ENCODE results near the gene PPL.
A peak's percentile ranks its signal among the peaks of the same experiment; 100 is the strongest.
"Not testable (repeated sequence)": the region's sequence is repeated elsewhere in the genome, so short reads cannot be mapped to it uniquely, and the experiment has no call there.

Gene PPL, protein sequence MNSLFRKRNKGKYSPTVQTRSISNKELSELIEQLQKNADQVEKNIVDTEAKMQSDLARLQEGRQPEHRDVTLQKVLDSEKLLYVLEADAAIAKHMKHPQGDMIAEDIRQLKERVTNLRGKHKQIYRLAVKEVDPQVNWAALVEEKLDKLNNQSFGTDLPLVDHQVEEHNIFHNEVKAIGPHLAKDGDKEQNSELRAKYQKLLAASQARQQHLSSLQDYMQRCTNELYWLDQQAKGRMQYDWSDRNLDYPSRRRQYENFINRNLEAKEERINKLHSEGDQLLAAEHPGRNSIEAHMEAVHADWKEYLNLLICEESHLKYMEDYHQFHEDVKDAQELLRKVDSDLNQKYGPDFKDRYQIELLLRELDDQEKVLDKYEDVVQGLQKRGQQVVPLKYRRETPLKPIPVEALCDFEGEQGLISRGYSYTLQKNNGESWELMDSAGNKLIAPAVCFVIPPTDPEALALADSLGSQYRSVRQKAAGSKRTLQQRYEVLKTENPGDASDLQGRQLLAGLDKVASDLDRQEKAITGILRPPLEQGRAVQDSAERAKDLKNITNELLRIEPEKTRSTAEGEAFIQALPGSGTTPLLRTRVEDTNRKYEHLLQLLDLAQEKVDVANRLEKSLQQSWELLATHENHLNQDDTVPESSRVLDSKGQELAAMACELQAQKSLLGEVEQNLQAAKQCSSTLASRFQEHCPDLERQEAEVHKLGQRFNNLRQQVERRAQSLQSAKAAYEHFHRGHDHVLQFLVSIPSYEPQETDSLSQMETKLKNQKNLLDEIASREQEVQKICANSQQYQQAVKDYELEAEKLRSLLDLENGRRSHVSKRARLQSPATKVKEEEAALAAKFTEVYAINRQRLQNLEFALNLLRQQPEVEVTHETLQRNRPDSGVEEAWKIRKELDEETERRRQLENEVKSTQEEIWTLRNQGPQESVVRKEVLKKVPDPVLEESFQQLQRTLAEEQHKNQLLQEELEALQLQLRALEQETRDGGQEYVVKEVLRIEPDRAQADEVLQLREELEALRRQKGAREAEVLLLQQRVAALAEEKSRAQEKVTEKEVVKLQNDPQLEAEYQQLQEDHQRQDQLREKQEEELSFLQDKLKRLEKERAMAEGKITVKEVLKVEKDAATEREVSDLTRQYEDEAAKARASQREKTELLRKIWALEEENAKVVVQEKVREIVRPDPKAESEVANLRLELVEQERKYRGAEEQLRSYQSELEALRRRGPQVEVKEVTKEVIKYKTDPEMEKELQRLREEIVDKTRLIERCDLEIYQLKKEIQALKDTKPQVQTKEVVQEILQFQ (N-terminal part only)

DNA sequence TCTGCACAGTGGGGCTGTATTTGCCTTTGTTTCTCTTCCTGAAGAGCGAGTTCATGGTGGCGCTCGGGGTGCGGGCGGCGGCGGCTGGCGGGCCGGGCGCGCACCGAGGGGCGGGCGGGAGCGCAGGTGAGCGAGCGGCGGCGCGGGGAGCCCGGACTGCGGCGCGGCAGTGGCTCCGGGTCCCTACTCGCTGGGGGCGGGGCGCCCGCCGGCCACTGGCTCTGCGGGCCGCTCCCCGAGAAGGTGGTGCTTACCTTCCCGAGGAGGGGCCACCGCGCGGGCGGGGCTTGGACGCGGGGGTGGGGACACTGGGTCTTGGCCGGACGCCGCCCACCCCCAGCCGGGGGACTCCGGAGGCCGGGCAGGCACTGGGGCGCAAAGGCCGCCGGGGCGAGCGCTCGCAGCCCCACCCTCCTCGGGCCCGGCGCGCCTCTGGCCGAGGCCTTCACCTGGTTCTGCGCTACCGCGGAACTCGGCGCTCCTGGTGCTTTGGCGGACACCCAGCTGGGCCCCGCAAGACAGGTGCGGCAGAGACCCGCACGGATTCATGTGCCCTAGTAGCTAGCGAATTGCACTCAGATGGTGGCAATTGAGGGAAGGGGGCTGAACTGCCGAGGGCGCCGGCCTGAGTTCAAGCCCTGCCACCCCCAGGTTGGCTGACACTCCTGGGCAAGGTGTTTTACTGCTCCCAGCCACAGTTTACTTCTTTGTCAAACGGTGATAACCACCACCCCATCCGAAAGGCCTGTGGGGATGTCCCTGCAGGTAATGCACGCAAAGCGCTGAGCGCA lies at the start of gene PPL:
Gene PPL, minus strand, starts transcription at position 158 of the 791 bp plus-strand sequence. Its CDS starts 103 bp downstream, at position 55.
- DNase-seq, result peak in 1 of 14 donors; percentile 54

DNA sequence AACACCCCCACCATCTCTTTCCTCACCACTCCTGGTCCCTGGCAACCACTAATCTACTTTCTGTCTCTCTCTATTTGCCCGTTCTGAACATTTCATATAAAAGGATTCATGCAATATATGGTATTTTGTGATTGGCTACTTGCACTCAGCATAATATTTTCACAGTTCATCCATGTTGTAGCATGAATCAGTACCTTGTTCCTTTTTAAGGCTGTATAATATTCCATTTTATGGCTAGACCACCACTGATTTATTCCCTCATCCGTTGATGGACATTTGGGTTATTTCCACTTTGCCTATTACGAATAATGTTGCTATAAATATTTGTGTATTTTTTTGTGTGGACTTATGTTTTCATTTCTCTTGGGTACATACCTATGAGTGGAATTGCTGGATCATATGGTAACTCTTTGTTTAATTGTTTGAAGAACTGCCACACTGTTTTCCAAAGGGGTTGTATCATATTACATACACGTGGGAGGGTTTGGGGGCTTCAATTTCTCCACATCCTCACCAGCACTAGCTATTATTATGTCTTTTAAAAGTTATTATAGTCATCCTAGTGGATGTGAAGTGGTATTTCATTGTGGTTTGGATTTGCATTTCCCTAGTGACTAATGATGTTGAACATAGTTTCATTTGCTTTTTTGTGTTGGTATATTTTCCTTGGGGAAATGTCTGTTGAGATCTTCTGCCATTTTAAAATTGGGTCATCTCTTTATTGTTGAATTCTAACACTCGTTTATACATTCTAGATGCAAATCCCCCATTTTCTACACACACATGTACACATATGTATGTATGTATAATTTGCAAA lies 47.4 kb upstream of the PPL start:
- no peak for DNase-seq

DNA sequence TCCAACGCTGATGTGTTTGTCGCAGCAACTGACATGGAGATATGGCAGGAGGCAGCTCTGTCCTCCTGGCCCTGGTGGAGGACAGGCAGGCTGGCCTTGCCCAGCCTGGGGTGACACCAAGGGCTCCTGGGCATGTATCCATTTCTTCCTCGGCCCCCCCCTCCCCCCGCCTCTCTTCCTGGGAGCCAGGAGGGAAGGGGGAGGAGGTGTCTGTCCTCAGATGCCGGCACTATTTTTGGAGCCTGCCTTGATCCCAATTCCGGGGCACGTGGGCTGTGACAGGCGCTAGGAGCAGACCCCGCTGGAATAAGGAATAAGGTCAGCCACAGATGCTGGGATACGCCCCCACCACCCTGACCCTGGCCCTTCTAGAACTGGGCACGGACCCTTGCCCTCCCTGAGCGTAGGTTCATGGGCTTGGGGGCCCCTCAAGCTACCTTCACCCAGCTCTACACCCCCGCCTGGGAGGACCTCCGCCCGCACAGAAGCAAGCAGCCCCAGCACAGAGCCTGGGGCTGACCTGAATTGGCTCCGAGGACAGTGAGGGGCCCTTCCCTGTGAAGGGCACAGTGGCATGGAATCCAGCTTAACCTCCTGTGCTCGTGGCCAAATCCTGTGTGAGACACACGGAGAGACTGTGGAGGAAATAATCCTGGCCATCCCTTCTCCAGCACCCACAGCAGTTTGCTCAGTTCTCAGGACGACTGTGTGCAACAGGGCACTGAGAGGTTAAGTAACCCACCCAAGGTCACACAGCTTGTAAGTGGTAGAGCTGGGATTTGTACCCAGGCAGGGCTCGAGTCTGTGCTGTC lies 45.3 kb upstream of the PPL start:
- peak in 2 of 14 donors; percentile 6 to 39 for DNase-seq

DNA sequence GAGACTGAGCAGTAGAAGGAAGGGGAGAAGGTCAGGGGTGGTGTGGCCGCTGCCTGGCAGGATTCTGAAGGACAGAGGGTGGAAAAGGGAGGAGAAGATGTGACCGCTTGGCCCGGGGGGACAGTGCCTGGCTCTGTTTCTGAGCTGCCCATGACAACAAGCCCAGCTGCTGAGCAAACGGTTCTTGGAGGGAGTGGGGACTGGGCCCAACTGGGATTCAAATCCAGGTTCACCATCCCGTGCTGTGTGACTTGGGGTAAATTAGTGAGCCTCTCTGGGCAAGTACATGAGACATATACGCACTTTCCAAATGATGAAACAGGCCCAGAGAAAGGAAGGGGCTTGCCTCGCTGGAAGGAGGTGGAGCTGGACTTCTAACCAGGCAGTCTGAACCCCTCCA lies 44.5 kb upstream of the PPL start:
- peak in 1 of 14 donors; percentile 57 for DNase-seq

DNA sequence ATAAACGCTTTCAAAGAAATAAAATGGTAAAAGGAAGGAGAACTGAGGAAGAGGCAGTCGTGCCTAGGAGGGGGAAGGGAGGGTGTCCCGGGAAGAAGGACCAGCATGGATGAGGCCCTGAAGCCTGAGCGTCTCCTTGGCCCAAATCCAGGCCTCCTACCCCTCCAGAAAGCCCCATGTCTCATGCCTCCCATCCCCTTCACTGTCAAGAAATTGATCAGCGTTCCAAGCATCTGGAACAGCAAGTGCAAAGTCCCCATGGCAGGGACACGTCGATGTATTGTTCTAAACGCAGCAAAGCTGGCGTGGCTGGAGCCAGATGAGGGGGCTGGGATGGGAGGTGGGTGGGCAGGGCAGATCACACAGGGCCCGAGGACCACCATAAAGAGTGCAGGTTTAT lies 43.7 kb upstream of the PPL start:
- no peak for DNase-seq

DNA sequence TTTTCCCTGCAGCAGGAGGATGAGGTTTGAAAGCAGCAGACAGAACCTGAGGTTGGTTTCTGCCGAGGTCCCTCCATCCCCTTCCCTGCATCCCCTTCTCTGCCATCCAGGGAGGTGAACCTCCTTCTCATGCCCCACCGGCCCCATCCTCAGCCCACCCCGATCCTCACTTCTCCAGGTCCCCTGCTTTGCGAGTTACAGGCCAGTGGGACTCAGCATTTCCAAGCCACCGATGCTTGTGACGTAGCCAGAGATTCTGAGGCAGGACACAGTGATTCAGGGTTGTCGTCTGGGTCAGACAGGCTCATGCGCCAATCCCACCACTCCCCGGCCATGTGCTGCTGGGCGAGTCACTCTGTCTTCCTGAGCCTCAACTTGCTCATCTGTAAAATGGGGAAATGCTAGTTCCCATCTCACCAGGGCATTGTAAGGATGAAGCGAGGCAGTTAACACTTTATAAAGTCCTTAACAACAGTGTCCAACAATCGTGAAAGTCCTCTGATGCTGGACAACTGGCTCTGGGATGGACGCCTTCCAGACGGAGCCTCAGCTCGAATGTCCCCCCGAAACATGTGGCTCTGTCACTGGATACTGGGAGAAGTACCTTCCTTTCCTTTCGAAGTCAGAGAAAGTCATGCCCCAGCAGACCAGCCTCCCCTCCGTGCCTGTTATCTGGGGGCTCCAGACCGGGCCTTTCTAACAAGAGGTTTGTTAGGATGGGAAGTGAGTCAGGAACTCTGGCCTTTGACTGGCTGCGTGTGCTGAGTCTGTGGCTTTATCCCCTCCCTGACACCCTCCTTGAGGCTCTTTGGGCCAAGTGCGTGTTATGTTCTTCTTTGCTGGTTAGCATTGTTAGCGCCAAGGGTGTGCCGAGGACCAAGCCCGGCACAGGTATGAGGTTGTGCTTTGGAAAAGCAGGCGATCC lies 43.0 kb upstream of the PPL start:
- no peak for DNase-seq

DNA sequence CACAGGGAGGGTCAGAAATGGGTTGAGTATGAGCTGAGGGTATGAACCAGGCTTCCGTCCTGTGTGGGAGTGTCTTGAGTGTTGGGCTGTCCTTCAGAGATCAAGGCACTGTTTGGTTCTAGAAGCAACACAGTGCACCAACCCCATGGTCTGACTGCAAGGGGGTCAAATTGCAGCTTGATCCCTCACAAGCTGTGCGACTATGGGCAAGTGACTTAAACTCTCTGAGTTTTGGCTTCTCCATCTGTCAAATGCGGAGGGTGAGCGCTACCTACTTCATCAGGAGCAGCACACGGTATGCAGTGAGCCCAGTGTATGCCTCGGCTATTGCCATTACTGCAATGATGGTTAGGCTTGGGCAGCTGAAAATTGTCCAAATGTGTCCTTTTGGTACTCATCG lies 42.2 kb upstream of the PPL start:
- no peak for DNase-seq

DNA sequence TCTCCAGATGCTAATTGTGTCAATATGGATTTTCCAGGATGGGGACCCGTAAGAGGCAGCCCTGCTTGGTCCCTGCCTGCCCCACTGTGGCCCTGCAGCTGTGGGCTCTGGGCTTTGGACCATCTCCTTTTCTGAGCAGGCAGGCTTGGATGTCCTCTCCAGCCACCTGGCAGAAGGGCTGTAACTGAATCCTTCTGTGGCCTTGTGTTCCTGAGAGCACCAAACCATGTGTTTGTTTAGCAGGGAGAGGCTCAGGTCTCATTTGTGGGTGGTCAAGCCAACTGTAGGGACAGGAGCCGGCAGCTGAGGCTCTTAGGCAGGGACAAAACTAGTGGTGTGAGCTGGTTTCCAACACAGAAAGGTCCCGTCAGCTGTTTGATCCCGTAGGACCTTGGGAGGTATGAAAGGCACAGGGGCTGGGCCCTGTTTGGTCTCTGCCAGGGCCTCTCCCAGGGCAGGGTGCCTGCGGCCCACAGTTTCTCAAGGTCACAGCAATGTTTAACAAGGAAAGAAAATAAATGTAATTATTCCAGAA lies 39.7 kb upstream of the PPL start:
- no peak for DNase-seq

DNA sequence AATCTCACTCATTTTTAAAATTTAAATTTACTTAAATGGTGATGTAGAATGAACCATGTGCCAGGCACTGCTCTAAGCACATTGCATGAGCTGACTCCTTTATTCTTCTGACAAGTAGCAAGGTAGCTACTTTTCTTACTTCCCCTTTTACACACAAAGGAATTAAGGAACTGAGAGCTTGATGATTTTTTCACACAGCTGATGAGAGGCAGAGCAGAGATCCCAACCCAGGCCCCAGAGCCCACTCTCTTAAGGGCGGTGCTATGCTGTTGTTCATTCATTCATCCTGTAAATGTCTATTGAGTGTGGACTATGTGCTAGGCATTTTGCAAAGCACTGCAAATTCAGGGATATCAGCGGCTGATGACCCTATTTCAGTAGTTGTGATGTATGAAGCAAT lies 39.1 kb upstream of the PPL start:
- DNase-seq, result no peak

DNA sequence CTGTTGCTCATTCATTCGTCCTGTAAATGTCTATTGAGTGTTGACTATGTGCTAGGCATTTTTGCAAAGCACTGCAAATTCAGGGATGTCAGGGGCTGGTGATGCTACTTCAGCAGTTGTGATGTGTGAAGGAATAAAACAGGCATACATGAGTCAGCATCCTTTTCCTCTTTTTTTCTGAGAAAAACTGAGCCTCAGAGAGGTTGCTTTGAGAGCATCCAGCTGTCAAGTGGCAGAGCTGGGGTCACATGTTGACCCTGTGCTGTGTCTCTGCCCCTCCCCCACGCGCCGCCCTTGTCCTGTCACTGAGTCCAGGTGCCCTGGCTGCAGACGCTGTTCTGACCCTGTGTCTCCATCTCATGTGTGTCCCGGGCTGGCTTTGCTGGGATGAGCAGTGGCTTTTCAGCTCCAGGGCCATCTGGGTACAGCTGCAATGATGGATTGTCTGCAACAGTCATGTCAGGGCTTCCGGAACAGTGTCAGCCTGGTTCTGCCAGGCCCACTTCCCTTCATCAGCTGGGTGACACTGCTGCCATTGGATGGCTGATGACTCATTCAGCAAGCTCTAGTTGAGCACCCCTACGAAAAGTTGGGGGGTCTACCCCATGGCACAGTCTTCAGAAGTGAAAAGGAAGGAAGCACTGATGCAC lies 36.1 kb upstream of the PPL start:
- DNase-seq, result peak in 12 of 14 donors; percentile 23 to 91 (median 62)

DNA sequence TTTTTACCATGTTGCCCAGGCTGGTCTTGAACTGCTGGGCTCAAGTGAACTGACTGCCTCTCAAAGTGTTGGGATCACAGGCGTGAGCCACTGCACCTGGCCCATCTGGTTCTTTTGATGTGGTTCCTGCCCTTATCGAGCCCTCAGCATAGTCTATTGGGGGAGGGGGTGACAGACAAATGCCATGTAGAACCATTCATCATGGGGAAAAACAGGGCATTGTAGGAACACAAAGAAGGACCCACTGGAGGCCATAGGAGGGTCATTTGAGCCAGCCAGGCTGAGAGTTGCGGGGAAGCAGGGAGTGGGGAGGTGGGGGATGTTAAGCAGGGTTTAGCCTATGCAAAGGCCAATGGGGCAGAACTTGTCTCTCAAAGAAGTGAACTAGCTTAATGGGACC lies 33.1 kb upstream of the PPL start:
- DNase-seq, result no peak

DNA sequence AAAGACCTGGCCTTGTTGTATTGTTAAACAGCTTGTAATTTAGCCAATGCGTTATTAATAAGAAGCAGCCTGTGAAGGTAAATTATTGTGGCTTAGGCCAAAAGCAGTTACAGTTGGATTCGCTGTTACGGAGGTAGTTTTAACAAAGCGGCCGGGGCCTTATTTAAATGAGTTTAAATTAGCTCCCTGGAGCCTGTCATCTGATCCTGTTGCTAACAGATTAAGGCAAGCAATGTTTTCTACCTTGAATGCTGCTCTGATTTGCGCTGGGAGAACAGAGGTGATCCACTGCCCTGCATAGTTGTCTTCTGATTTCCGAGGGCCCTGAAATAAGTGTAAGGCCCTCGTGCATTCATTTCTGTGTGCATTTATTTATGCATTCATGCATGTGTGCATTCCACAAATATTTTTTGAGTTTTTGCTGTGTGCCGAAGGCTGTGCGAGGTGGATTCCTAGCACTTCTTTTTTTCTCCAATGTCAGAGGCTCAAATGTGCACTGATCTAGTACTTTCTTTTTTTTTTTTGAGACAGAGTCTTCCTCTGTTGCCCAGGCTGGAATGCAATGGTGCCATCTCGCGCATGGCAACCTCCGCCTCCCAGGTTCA lies 32.0 kb upstream of the PPL start:
- DNase-seq, result no peak

DNA sequence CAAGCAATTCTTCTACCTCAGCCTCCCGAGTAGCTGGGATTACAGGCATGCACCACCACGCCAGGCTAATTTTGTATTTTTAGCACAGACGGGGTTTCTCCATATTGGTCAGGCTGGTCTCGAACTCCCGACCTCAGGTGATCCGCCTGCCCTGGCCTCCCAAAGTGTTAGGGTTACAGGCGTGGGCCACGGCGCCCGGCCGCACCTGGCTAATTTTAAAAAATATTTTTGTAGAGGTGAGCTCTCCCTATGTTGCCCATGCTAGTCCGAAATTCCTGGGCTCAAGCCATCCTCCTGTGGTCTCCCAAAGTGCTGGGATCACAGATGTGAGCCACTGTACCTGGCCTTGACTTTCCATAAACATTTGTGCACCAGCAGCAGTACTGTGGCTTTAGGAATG lies 31.3 kb upstream of the PPL start:
- DNase-seq, result not testable (repeated sequence)

DNA sequence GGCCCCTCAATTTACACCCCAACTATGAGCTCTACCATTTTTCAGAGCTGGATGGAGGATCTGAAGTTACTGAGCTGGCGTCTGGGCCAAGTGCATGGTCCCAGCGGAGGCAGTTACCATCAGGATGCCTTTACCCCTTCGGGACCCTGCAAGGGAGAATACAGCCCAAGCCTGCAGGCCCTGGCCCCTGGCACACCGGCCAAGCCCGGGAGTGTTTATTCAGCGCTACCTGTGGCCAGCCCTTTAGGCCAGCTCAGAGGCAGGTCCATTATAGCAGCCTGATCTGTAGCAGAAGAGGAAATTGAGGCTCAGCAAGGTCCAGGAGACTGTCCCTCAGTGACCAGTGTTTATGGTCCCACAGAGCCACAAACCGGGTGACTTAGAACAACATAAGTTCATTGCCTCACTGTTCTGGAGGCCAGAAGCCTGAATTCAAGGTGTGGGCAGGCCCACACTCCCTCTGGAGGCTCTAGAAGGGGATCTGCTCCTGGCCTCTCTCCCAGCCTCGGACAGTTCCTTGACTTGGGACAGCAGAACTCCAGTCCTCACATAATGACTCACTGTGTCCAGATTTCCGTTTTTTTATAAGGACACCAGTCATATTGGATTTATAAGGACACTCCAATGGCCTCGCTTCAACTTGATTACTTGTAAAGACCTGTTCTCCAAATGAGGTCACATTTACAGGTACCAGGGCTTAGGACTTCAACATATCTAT lies 29.9 kb upstream of the PPL start:
- no peak for DNase-seq

DNA sequence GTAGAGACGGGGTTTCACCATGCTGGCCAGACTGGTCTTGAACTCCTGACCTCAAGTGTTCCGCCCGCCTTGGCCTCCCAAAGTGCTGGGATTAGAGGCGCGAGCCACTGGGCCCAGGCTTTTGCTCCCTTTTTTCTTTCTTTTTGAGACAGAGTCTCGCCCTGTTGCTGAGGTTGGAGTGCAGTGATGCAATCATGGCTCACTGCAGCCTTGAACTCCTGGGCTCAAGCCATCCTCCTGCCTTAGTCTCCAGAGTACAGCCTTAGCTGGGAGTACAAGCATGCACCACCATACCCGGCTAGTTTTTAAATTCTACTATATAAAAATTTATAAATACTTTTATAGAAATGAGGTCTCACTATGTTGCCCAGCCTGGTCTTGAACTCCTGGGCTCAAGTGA lies 26.6 kb upstream of the PPL start:
- not testable (repeated sequence) for DNase-seq

DNA sequence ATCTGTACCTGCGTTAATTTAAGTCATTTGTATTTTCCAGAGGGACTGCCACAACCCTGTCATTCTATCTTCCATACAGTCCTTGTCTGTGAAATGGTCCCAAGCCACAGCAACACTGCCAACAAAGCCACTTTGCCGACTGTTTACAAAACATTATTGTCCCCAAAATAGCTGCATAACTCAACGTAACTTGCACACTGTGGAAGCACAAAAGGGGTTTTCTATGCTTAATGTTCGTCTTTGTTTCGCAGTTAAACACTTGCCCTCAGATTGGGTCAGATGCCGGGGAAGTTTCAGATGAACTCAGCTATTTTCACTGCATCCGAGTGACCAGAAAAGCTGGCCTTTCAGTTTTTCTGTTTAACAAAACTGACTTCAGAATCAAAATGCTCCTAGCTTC lies 25.8 kb upstream of the PPL start:
- DNase-seq, result peak in 8 of 14 donors; percentile 27 to 68 (median 46)

DNA sequence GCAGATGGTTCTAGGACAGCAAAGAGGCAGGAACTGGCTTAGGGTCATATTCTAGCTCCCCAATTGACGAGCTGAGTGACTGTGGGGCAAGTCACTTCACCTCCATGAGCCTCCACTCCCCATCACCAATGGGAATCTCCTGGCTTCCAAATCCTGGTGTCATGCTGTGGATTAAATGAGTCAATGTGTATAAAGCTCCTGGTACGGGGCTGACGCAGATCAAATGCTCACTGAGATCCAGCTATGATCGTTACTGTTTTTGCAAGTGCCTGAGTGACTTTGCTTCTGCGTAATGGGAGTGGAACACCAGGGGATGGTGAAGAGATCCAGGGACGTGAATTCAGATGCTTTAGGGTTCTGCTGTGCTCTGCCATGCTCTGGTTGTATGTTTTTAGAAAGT lies 23.6 kb upstream of the PPL start:
- no peak for DNase-seq

Data from C1 segment of cervical spinal cord (tissue), 14 donors.